Mesodermal cell (in vitro differentiated cells): ENCODE results near the gene DMRTC1B. TPM values are rescaled to one million over a fixed set of nuclear protein-coding genes. Genes with fewer than 3 reads are reported as not detected.
"Not testable (repeated sequence)": the region's sequence is repeated elsewhere in the genome, so short reads cannot be mapped to it uniquely, and the experiment has no call there.

ENCODE experiments used
- H3K27ac ChIP-seq: 2 replicates; pipeline ENCODE4 v1.7.0; 2013; ENCODE audit warnings: mild to moderate bottlenecking, low read depth, low read length, moderate library complexity; ENCODE audit not compliant: severe bottlenecking
- H3K36me3 ChIP-seq: 2 replicates; pipeline ENCODE4 v1.7.1; 2013; ENCODE audit warnings: mild to moderate bottlenecking, low read length, moderate library complexity; ENCODE audit not compliant: control insufficient read depth, insufficient read depth
- H3K4me1 ChIP-seq: one replicate; pipeline ENCODE4 v1.7.1; 2013; ENCODE audit warnings: mild to moderate bottlenecking, low read length; ENCODE audit not compliant: insufficient read depth, control insufficient read depth, poor library complexity, severe bottlenecking
- H3K4me3 ChIP-seq: 2 replicates; pipeline ENCODE4 v1.7.0; 2013; ENCODE audit warnings: low read length, control low read depth, mild to moderate bottlenecking; ENCODE audit not compliant: insufficient read depth, poor library complexity, severe bottlenecking; ENCODE audit errors: extremely low read depth
- H3K9me3 ChIP-seq: 2 replicates; pipeline ENCODE4 v1.7.1; 2013; ENCODE audit warnings: mild to moderate bottlenecking, low read length, moderate library complexity; ENCODE audit not compliant: control insufficient read depth
- WGBS, 2 experiments: methylation state at CpG; one replicate each; pipeline ENCODE4 v1.1.5; 2013; ENCODE audit warnings: missing lambda C conversion rate in 2 of 2; ENCODE audit not compliant: insufficient coverage in 2 of 2; 5-methylcytosine and 5-hydroxymethylcytosine counted together
- polyA plus RNA-seq, 2 experiments: library from polyadenylated mRNA; stranded (reverse); fragments of 50-300 nt; gene quantifications; one replicate each; pipeline ENCODE4 v1.2.3, GENCODE V29; 2013

The DMRTC1B gene, protein sequence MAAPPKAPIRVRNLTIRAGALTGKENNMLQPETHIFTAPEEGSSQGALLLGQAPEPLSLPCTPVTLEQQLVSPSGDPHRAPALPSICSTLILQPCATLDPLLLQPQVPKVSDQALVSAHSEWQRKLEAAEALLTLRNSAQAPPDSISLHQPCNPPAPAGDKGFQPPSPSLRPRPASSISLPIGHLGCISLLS
- polyA plus RNA-seq (2013, experiment 1 of 2) = not detected
- 0.46 TPM for polyA plus RNA-seq (2013, experiment 2 of 2)

DNA sequence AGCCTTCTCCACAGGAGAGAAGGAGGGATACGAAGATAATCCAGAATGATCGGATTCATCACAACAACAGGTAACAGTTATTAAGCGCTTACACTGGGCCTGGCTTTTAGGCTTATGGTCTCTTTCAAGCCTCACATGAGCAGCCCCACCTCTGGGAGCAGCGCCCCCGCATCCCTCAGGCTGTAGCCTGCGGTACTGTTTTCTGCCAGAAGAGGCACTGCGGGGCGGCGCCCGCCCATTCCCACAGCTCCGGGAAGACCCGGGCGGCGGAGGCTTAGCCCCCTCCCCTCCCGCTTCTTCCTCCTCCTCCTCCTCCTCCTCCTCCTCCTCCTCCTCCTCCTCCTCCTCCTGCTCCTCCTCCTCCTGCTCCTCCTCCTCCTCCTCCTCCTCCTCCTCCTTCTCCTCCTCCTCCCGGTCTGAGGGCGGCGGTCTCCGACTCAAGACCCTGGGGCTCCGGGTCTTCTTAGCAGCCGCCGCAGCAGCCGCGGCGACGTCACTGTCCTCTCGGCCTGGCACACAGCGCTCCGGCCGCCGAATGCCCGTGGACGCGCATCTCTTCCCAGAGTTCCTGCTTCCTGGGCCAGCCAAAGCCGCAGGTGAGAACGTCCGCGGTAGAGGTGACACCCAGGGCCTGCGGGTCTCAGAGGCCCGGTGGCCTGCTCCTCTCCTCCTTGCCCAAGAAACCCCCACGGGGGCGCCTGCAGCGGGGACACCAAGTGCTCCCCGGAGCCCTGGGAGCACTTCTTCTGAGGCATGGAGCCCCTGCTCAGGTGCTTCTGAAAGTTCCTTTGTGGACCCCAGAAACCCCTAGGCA, at the start of gene DMRTC1B:
TSS of gene DMRTC1B (plus strand) at position 238 of the 814 bp plus-strand sequence. CDS start 68,246 bp downstream, outside the sequence.
- WGBS, 2 experiments = no CpG with 5 or more reads among the region's 44 CpGs
- H3K36me3 ChIP-seq = not testable (repeated sequence)

DNA sequence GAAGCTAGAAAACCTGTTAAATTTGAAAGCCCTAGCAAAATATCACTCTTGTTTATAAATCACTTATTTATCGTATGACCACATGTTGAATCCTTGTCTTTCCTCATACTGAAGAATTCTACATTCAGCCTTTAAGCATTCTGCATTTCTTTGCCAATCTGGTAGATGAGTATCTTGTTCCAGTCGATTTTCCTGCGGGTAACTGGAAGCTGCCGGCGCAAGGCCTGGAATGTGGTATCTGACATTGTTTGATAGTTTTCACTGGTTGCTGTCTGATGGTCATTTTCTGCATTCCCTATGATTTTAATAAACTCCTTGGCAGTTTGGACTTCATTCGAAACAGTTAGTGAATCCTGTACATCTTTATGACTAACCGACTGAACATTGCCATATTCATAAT, 48.8 kb upstream of the DMRTC1B start:
- H3K27ac ChIP-seq = no peak overlapping the region
- no peaks in the 10 kb centered on the region for H3K36me3 ChIP-seq
- H3K9me3 ChIP-seq = no peaks in the 10 kb centered on the region
- no peak overlapping the region for H3K4me3 ChIP-seq
- H3K4me1 ChIP-seq = peaks cover 4% of the 10 kb centered on the region
- WGBS, 2 experiments = no CpG with 5 or more reads among the region's 7 CpGs

More for the DNA sequence above, at the start of gene DMRTC1B:
- not testable (repeated sequence) for H3K4me3 ChIP-seq, H3K9me3 ChIP-seq, H3K27ac ChIP-seq, H3K4me1 ChIP-seq

DNA sequence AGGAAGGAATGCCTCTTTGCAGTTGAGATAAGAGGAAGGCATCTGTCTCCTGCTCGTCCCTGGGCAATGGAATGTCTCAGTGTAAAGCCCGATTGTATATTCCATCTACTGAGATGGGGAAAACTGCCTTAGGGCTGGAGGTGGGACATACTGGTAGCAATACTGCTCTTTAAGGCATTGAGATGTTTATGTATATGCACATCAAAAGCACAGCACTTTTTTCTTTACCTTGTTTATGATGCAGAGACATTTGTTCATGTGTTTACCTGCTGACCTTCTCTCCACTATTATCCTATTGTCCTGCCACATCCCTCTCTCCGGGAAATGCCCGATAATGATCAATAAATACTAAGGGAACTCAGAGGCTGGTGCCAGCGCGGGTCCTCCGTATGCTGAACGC, 43.1 kb upstream of the DMRTC1B start:
- H3K4me3 ChIP-seq, H3K4me1 ChIP-seq, H3K36me3 ChIP-seq, H3K9me3 ChIP-seq, H3K27ac ChIP-seq: not testable (repeated sequence)
- 70% methylated on average over 4 of the region's 8 CpGs; no CpG with 5 or more reads in 1 of the 2 experiments for WGBS, 2 experiments

DNA sequence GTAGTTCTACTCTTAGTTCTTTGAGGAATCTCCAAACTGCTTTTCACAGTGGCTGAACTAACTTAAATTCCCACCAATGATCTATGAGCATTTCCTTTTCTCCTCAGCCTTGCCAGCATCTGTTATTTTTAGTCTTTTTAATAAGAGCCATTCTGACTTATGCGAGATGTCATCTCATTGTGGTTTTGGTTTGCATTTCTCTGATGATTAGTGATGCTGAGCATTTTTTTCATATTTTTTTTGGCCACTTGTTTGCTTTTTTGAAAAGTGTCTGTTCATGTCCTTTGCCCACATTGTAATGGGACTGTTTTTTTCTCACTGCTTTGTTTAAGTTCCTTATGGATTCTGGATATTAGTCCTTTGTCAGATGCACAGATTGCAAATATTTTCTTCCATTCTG, 41.1 kb upstream of the DMRTC1B start:
- no peaks in the 10 kb centered on the region for H3K36me3 ChIP-seq
- no peak overlapping the region for H3K4me3 ChIP-seq
- H3K27ac ChIP-seq = no peak overlapping the region
- H3K4me1 ChIP-seq = peaks cover 5% of the 10 kb centered on the region
- WGBS, 2 experiments = no CpG with 5 or more reads among the region's 1 CpG
- H3K9me3 ChIP-seq = no peaks in the 10 kb centered on the region

DNA sequence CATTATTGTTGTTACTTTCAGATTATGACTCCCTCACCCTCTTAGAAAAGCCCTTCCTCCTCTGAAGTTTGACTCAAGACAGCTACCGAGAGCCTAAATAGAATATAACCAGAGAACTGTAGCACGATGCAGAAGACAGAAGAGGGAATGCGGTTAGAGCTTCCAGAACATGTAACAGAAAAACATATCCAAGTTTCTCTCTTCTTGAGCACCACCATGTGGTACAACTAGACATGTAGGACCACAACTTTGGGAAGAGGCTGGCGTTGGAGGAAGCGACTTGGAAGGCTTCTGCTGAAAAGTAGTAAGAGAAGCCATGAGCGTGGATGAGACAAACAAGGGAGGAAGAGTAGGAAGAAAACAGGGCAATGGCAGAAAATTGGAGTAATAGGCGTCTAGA, 31.1 kb upstream of the DMRTC1B start:
- not testable (repeated sequence) for H3K9me3 ChIP-seq, H3K4me1 ChIP-seq, H3K36me3 ChIP-seq, H3K27ac ChIP-seq, H3K4me3 ChIP-seq
- WGBS, 2 experiments = no CpG with 5 or more reads among the region's 7 CpGs

DNA sequence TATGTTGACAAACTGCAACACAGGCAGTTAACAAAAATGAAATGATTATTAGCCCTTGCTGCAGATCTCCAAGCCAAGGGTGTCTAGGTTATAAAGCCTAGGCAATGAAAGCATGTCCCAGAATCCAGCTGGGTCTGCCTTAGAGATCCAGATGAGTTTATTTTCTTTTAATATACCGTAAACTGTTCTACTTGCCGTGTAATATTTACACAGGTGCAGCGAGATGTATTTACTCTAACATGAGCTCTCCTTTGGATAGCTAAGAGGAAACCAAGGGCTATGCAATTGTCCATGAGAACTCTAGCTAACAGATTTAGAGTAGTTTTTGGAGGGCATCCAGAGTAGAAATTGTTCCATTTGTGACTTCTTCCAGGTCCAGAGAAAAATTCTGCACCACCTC, 28.1 kb upstream of the DMRTC1B start:
- not testable (repeated sequence) for H3K9me3 ChIP-seq, H3K27ac ChIP-seq, H3K36me3 ChIP-seq, H3K4me3 ChIP-seq, H3K4me1 ChIP-seq
- no CpG with 5 or more reads among the region's 3 CpGs for WGBS, 2 experiments

DNA sequence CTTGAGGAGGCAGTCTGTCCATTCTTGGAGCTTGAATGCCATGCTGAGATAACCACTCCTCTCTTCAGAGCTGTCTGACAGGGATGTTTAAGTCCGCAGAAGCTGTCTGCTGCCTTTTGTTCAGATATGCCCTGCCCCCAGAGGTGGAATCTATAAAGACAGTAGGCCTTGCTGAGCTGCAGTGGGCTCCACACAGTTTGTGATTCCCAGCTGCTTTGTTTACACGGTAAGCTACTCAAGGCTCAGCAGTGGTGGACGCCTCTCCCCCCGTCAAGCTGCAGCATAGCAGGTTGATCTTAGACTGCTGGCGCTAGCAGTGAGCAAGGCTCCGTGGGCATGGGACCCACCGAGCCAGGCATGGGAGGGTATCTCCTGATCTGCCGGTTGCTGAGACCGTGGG, 16.2 kb upstream of the DMRTC1B start:
- not testable (repeated sequence) for H3K4me3 ChIP-seq, H3K4me1 ChIP-seq, H3K9me3 ChIP-seq, H3K27ac ChIP-seq, H3K36me3 ChIP-seq
- WGBS, 2 experiments = no CpG with 5 or more reads among the region's 9 CpGs

DNA sequence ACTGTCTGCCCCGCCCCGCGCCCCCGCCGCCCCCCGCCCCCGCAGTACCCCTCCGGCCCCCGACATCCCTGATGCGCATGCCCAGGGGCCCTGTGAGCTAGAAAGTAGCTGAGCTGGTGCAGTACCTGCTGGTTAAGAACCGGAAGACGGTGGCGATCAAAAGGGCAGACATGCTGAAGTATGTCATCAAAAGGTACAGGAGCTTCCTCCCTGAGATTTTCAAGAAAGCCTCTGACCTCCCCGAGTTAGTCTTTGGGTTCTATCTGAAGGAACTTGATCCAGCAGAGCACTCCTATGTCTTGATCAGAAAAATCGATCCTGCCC, 739 bp downstream of the DMRTC1B start:
- not testable (repeated sequence) for H3K36me3 ChIP-seq, H3K27ac ChIP-seq, H3K9me3 ChIP-seq, H3K4me1 ChIP-seq, H3K4me3 ChIP-seq
- no CpG with 5 or more reads among the region's 15 CpGs for WGBS, 2 experiments

DNA sequence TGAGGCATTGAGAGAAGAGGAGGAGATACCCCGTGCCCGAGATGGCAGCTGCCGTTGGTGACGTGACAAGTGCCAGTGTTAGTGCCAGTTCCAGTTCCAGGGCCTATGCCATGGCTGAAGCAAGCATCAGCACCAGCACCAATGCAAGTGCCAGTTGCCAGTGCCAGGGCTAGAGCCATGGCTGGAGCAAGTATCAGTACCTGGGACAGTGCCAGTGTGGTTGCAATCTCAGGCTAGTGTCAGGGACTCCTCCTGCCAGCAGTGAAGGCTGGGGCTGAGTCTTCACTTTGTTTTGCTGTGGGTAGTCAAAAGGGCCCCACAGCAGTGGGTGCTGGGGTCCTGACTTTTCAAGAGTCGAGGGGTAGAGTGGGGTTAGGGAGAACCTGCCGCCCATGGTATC, 1.5 kb downstream of the DMRTC1B start:
- H3K4me3 ChIP-seq, H3K36me3 ChIP-seq, H3K27ac ChIP-seq, H3K4me1 ChIP-seq, H3K9me3 ChIP-seq: not testable (repeated sequence)
- WGBS, 2 experiments = no CpG with 5 or more reads among the region's 6 CpGs

DNA sequence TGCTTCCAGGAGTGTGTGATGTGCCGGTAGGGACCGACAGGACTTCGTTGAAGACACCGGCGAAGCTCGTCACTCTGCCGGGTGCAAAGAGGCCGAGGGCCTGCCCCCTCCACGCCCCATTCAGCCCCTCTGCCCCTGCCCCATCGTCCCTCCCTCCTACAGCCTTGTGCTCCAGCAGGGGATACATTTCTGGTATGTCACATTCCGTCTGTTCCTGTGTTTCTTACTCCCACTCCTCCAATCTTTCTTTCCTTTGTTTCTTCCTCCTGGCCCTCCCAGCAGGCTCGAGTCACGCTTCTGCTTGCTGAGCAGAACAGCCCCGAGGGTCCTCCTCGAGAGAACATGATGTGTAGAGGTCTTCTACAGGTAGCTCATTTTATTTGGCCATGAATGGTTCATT, 5.9 kb downstream of the DMRTC1B start, which contains the start of gene FAM236B:
TSS of gene FAM236B (minus strand) at position 101 of the 400 bp plus-strand sequence. CDS start at position 1, 100 bp downstream.
- H3K27ac ChIP-seq, H3K4me1 ChIP-seq, H3K9me3 ChIP-seq, H3K4me3 ChIP-seq, H3K36me3 ChIP-seq: not testable (repeated sequence)
- no CpG with 5 or more reads among the region's 15 CpGs for WGBS, 2 experiments

DNA sequence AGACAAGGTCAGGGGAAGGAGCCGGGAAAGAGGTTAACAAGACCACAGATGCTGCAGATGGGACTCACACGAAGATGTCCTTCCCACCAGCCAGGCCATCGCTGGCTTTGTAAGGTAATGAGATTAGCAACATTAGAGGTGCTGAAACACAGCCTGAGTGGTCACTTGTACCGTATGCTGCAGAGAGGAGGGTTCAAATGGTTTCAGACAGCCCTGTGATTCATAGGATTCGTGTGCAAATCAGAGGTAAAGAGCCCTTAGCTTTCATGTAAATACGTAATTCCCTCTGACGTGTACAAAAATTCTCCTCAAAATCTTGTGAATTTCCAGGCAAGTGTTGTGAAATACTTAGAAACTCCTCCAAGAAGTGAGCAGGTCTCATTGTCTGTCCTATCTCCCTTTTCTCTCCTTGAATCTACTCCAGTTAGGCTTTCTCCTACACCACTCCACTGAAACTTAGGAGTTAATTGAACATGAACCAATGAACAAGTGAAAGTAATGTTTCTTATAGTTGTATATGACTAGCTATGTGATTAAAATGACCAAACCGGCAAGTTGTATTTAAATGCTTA, 6.8 kb downstream of the DMRTC1B start:
- WGBS, 2 experiments = no CpG with 5 or more reads among the region's 8 CpGs
- not testable (repeated sequence) for H3K27ac ChIP-seq, H3K9me3 ChIP-seq, H3K4me3 ChIP-seq, H3K4me1 ChIP-seq, H3K36me3 ChIP-seq
